Measurements from ENCODE around the gene GGTLC2. TPM values are rescaled to one million over a fixed set of nuclear protein-coding genes. Genes with fewer than 3 reads are reported as not detected.
"Not testable (repeated sequence)": the region's sequence is repeated elsewhere in the genome, so short reads cannot be mapped to it uniquely, and the experiment has no call there.

GGTLC2 gene
- total RNA-seq, 1 donor from 2014 or later: not detected

DNA sequence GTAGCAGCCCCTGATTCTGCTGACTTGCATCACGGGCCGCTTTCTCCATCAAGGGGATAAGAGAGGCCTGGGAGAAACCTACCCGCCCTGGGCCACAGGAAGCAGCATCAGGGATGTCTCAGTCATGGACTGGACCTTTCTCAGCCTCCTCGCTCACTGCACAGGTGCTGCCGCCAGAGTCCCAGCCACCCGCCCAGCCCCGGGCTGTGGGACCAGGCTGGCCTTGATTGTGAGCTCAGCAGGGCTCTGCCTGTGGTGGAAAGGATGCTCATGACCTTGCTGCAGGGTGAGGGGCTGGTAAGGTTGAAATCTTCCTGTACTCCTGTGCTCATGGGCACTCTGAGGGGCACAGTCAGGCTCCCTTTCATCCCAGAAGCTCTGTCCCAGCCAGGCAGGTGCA, 26.0 kb upstream of the GGTLC2 start:
- Mint-ChIP-seq H3K27me3 (ENCODE audit: insufficient read depth) (peaks cover 5% of the 10 kb centered on the region), H3K4me3 (no peak overlapping the region), H3K27ac (no peak overlapping the region), H3K4me1 (ENCODE audit: low read depth) (peaks cover 12% of the 10 kb centered on the region), H3K9me3 (no peaks in the 10 kb centered on the region), H3K36me3 (ENCODE audit: low read depth) (no peaks in the 10 kb centered on the region)
- intact Hi-C loops (cut with micrococcal nuclease): no loop called here
- DNase-seq (ENCODE audit: low spot score): no peak

- intact Hi-C loops (cut with micrococcal nuclease): no loop called here
- peaks cover 5% of the 10 kb centered on the region for H3K27me3 Mint-ChIP-seq (ENCODE audit: insufficient read depth)
- peaks cover 12% of the 10 kb centered on the region for H3K4me1 Mint-ChIP-seq (ENCODE audit: low read depth)
Measured at GRCh38 chr22:22618923-22619322, 25.5 kb upstream of the GGTLC2 start.

GRCh38 chr22:22619765-22620414, 24.5 kb upstream of the GGTLC2 start:
- DNase-seq (ENCODE audit: low spot score): no peak
- H3K9me3 Mint-ChIP-seq: no peaks in the 10 kb centered on the region
- intact Hi-C loops (cut with micrococcal nuclease): no loop called here
- no peak overlapping the region for H3K27ac Mint-ChIP-seq
- no peak overlapping the region for H3K4me3 Mint-ChIP-seq
- no peaks in the 10 kb centered on the region for H3K36me3 Mint-ChIP-seq (ENCODE audit: low read depth)
- H3K4me1 Mint-ChIP-seq (ENCODE audit: low read depth): peaks cover 12% of the 10 kb centered on the region
- peaks cover 5% of the 10 kb centered on the region for H3K27me3 Mint-ChIP-seq (ENCODE audit: insufficient read depth)

More at GRCh38 chr22:22618923-22619322, 25.5 kb upstream of the GGTLC2 start:
- Mint-ChIP-seq H3K4me3 (no peak overlapping the region), H3K9me3 (no peaks in the 10 kb centered on the region), H3K27ac (no peak overlapping the region), H3K36me3 (ENCODE audit: low read depth) (no peaks in the 10 kb centered on the region)
- DNase-seq (ENCODE audit: low spot score): no peak

GRCh38 chr22:22628546-22629495, 15.6 kb upstream of the GGTLC2 start:
- H3K4me3 Mint-ChIP-seq; H3K27ac Mint-ChIP-seq; H3K9me3 Mint-ChIP-seq; intact Hi-C loops (cut with micrococcal nuclease); H3K4me1 Mint-ChIP-seq (ENCODE audit: low read depth); DNase-seq (ENCODE audit: low spot score); H3K27me3 Mint-ChIP-seq (ENCODE audit: insufficient read depth); H3K36me3 Mint-ChIP-seq (ENCODE audit: low read depth): not testable (repeated sequence)

DNA sequence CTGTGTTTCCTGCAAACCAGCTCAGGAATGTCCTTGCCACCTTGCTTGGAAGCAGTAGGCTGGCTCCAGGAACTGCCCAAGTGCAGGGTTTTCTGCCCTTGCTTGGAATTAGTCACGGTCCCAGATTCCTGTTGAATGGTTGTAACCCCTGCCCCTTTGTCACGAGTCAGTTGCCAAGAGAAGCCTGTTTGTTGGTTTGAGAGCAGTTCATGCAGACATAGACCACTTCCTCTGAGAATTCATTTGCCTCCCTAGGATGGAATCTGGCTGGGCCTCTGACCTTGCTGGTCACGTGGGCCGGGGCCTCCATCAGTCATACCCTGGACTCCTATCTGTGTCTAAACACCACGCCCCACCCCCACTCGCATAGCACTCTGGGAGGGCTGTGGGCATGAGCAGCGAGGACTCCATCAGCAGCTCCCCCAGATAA, 13.2 kb upstream of the GGTLC2 start:
- H3K36me3 Mint-ChIP-seq (ENCODE audit: low read depth); H3K27me3 Mint-ChIP-seq (ENCODE audit: insufficient read depth); H3K9me3 Mint-ChIP-seq; H3K27ac Mint-ChIP-seq; intact Hi-C loops (cut with micrococcal nuclease); DNase-seq (ENCODE audit: low spot score); H3K4me1 Mint-ChIP-seq (ENCODE audit: low read depth); H3K4me3 Mint-ChIP-seq: not testable (repeated sequence)

GRCh38 chr22:22632226-22632625, 12.2 kb upstream of the GGTLC2 start:
- H3K27ac Mint-ChIP-seq; H3K27me3 Mint-ChIP-seq (ENCODE audit: insufficient read depth); H3K9me3 Mint-ChIP-seq; intact Hi-C loops (cut with micrococcal nuclease); DNase-seq (ENCODE audit: low spot score); H3K36me3 Mint-ChIP-seq (ENCODE audit: low read depth); H3K4me3 Mint-ChIP-seq; H3K4me1 Mint-ChIP-seq (ENCODE audit: low read depth): not testable (repeated sequence)

DNA sequence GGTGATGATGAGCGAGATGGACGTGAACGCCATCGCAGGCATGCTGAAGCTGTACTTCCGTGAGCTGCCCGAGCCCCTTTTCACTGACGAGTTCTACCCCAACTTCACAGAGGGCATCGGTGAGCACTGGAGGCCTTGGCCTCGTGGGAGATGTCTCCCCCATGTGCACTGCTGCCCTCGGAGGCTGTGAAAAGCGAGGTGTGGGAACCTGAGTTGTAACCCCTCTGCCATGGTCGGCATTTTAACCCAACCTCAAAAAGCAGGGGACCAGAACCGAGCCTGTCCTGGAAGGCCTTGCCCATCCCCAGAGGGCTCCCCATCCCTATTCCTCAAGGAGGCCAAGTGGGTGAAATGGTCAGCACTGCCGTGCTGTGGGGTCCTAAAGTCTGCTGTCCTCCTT, 10.9 kb upstream of the GGTLC2 start:
- H3K4me1 Mint-ChIP-seq (ENCODE audit: low read depth); H3K36me3 Mint-ChIP-seq (ENCODE audit: low read depth); H3K27ac Mint-ChIP-seq; H3K4me3 Mint-ChIP-seq; intact Hi-C loops (cut with micrococcal nuclease); H3K27me3 Mint-ChIP-seq (ENCODE audit: insufficient read depth); DNase-seq (ENCODE audit: low spot score); H3K9me3 Mint-ChIP-seq: not testable (repeated sequence)

DNA sequence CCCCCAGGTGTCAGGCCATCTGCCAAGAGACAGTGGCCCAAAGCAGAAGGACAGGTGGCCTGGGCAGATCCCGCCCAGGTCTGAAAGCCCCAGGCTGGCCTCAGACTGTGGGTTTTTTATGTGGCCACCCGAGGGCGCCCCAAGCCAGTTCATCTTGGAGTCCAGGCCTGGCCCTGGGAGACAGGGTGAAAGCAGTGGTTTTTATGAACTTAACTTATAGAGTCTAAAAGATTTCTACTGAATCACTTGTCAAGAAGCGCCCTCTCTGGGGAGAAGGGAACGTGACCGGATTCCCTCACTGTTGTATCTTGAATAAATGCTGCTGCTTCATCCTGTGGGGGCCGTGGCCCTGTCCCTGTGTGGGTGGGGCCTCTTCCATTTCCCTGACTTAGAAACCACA, 8.2 kb upstream of the GGTLC2 start:
- intact Hi-C loops (cut with micrococcal nuclease); H3K4me3 Mint-ChIP-seq; H3K4me1 Mint-ChIP-seq (ENCODE audit: low read depth); H3K36me3 Mint-ChIP-seq (ENCODE audit: low read depth); H3K27ac Mint-ChIP-seq; DNase-seq (ENCODE audit: low spot score); H3K9me3 Mint-ChIP-seq; H3K27me3 Mint-ChIP-seq (ENCODE audit: insufficient read depth): not testable (repeated sequence)

DNA sequence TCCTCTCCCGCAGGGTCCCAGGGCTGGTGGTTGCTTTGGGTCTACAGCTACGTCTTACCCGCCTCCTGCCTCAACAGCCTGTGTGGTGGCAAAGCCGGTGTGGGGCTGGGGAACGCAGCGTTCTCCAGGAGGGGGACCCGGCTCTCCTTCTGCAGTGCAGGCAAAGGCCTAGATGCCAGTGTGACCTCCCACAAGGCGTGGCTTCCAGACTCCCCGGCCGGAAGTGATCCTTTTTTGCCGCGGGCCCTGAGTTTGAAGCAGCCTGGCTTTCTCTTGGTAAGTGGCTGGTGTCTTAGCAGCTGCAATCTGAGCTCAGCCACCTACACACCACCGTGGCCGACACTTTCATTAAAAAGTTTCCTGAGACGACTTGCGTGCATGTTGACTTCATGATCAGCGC, 6.1 kb upstream of the GGTLC2 start:
- intact Hi-C loops (cut with micrococcal nuclease); H3K36me3 Mint-ChIP-seq (ENCODE audit: low read depth); H3K27ac Mint-ChIP-seq: not testable (repeated sequence)

GRCh38 chr22:22642255-22642654, 2.2 kb upstream of the GGTLC2 start:
- H3K36me3 Mint-ChIP-seq (ENCODE audit: low read depth); H3K9me3 Mint-ChIP-seq; DNase-seq (ENCODE audit: low spot score); intact Hi-C loops (cut with micrococcal nuclease); H3K27me3 Mint-ChIP-seq (ENCODE audit: insufficient read depth); H3K4me1 Mint-ChIP-seq (ENCODE audit: low read depth); H3K27ac Mint-ChIP-seq; H3K4me3 Mint-ChIP-seq: not testable (repeated sequence)

More for the DNA sequence above, 6.1 kb upstream of the GGTLC2 start:
- H3K4me3 Mint-ChIP-seq; H3K27me3 Mint-ChIP-seq (ENCODE audit: insufficient read depth); DNase-seq (ENCODE audit: low spot score); H3K9me3 Mint-ChIP-seq; H3K4me1 Mint-ChIP-seq (ENCODE audit: low read depth): not testable (repeated sequence)

GRCh38 chr22:22645969-22646368, 1.6 kb downstream of the GGTLC2 start:
- H3K27me3 Mint-ChIP-seq (ENCODE audit: insufficient read depth); DNase-seq (ENCODE audit: low spot score); H3K9me3 Mint-ChIP-seq; H3K36me3 Mint-ChIP-seq (ENCODE audit: low read depth); H3K27ac Mint-ChIP-seq; H3K4me1 Mint-ChIP-seq (ENCODE audit: low read depth); intact Hi-C loops (cut with micrococcal nuclease); H3K4me3 Mint-ChIP-seq: not testable (repeated sequence)

DNA sequence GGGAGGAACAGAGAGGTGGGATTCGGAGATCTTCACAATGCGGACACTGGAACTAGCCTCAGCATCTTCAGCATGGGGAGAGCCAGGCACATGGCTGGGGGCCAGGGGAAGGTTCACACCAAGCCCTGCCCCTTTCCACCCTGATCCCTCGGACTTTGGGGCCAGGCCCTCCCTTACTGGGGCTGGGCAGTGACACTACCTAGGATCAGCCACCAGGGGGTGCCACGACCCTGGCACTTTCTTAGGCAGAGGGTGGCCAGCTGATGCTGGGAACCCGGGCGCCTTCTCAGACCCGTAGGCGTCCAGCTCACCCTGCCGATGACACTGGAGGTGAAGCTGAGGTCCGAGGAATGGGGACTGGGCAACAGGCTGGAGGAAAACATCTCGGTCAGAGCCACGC, 3.5 kb downstream of the GGTLC2 start:
- H3K4me1 Mint-ChIP-seq (ENCODE audit: low read depth); H3K9me3 Mint-ChIP-seq; H3K4me3 Mint-ChIP-seq; H3K27ac Mint-ChIP-seq; DNase-seq (ENCODE audit: low spot score); intact Hi-C loops (cut with micrococcal nuclease); H3K36me3 Mint-ChIP-seq (ENCODE audit: low read depth); H3K27me3 Mint-ChIP-seq (ENCODE audit: insufficient read depth): not testable (repeated sequence)

DNA sequence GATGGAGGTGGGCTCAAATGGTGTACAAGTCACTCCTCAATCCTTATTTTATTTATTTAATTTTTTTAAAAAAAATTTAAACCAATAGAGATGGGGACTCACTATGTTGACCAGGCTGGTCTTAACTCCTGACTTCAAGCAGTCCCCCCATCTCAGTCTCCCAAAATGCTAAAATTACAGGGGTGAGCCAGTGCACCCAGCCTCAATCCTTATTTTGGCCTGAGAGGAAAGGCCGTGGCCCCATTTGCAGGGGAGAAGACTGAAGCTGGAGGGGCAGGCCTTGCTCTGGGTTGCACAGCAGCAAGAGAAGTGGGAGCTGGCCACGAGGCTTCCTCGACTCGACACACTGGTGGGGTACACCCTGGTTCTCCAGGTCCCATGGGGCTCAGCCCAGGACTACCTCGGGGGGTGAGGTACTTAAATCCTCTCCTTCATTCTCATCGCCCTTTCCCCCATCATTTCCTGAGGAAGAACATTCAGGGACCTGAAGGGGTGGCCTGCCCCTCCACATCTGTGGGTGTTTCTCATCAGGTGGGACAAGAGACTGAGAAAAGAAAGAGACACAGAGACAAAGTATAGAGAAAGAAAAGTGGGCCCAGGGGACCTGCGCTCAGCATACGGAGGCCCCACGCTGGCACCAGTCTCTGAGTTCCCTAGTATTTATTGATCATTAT, 4.6 kb downstream of the GGTLC2 start:
- H3K27me3 Mint-ChIP-seq (ENCODE audit: insufficient read depth); intact Hi-C loops (cut with micrococcal nuclease); H3K4me1 Mint-ChIP-seq (ENCODE audit: low read depth); H3K4me3 Mint-ChIP-seq; DNase-seq (ENCODE audit: low spot score); H3K27ac Mint-ChIP-seq; H3K9me3 Mint-ChIP-seq; H3K36me3 Mint-ChIP-seq (ENCODE audit: low read depth): not testable (repeated sequence)
